HG02870 (cell line): Measurements from ENCODE around the gene RCSD1.

Experiments used
- ATAC-seq: cut with Tn5 transposase; IDR thresholded peaks from one replicate; pipeline ENCODE4 v1.9.1; 2021; ENCODE audit warnings: mild to moderate bottlenecking, moderate library complexity; ENCODE audit not compliant: unreplicated experiment

The RCSD1 gene

GRCh38 chr1:167640051-167640450, 10.0 kb downstream of the RCSD1 start:
- ATAC-seq = no peak

DNA sequence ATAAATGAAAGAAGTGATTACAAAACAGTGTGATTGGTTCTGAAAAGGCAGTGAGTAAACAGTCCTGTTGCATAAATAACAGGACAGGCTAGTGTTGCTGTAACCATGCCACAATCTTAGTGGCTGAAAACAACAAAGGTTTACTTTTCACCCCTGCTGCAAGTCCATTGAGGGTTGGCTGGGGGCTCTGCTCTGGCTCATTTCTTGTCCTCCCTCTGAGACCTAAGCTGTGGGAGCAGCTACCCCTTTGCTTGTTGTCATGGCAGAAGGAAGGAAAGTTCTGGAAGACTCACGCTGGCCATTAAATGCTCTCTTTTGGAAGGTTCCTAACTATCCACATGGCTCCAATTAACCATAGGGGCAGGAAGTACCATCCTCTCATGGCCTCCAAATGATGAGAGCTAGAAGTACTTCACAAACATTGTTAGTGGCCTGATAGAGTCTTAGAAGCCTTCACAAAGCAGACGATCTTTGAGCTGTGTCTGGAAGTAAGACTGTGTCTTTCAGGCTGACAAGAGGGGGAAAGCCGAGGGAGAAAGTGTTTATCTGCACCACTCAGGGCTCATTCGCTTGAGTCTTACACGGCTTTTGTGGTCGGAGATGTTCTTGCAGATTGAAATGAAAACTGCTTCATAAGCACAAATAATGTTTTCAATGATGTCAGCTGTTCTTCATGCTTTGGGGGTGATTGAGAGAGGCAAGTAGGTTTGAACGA, 11.9 kb downstream of the RCSD1 start:
- ATAC-seq = no peak

- no peak for ATAC-seq
Measured at GRCh38 chr1:167642501-167642826, 12.4 kb downstream of the RCSD1 start.

GRCh38 chr1:167643441-167643840, 13.4 kb downstream of the RCSD1 start:
- ATAC-seq = no peak

GRCh38 chr1:167644551-167644950, 14.5 kb downstream of the RCSD1 start:
- ATAC-seq = no peak

- no peak for ATAC-seq
Measured at GRCh38 chr1:167645140-167645541, 15.1 kb downstream of the RCSD1 start.

- ATAC-seq = no peak
Measured at GRCh38 chr1:167645625-167646414, 15.8 kb downstream of the RCSD1 start.

DNA sequence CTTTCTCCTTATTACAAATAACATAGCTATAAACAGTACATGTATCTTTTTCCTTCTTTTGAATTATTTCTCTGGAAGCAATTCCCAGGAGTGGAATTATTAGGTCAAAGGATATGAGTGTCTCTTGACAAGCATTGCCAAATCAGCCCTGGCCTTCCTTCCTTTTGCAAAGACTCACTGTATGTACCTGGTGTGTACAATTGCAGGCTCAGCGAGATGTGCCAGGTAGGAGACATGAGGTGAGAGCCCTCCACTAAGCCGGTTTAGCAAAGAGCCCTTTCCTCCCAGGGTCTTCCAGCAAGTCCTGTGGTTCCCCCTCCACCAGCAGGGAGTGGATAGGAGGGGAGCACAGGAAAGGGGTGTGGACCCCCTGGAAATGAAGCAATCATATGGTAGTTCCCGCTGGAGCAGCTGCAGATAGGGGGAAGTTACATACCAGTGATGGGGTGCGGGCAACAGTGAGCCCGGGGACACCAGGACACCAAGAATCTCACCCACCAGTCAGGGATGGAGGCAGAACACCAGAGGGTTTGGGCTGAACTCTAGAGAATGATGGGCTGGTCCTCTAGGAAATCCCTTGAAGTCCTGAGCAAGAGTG, 18.3 kb downstream of the RCSD1 start:
- no peak for ATAC-seq

- ATAC-seq = no peak
Measured at GRCh38 chr1:167648978-167649744, 19.1 kb downstream of the RCSD1 start.

DNA sequence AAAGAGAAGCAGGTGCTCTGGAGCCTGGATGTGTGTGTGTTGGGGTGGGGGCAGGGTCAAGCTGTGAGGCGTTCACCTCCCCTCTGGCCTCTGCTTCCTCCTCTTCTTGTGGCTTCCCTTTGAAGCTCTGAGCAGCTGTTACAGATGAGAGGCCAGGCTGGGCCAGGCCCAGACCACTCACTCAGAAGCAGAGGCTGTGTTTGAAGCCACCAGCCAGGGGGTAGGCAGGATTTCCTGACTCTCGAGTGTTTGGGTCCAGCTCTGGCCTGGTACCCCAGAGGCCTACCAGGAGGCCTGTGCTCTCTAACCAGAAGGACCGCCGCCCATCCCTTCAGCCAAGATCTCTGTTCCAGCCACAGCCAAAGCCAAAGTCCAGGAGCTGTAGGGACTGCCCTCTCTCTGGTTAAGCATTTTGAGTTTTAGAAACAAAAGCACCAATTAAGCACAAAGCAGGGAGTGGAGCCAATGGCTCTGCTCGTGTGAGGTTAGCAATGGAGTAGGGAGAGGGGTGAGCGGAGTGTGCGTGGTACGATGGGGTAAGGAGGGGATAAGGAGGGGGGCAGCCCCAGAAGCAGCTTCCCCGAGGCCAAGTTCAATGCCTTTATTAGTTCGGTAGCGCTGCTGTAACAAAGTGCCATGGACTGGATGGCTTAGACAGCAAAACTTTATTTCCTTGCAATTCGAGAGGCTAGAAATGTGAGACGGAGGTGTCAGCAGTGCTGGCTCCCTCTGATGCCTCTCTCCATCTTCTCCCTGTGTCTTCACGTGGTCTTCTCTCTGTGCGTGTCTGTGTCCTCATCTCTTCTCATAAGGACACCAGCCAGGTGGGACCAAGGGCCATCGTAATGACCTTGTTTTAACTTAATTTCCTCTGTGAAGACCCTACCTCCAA, 20.5 kb downstream of the RCSD1 start:
- peak; percentile 83 for ATAC-seq

DNA sequence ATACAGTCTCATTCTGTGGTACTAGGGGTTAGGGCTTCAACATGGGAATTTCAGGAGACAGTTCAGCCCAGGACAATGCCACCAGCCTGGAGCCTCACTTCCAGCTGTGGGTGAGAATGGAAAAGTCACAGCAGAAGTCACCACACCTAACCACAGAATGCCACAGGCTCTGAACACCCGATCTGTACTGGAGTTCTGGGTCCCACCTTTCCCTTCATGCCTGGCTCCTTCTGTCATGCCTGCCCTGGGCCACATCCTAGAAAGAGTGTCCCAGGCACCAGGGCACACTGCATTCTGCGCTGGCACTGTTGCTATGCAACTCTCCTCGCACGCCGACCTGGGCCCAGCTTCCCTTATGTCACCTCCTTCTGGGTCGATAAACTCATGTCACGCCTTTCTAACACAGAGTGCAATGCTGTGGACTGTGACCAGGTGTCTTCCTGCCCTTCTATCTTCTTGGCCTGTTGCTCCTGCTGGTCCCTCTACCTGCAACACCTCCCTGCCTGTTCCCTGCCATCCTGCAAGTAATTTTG, 21.2 kb downstream of the RCSD1 start:
- ATAC-seq = no peak

GRCh38 chr1:167654975-167655575, 25.0 kb downstream of the RCSD1 start:
- ATAC-seq = no peak

- ATAC-seq = no peak
Measured at GRCh38 chr1:167656657-167657056, 26.6 kb downstream of the RCSD1 start.

DNA sequence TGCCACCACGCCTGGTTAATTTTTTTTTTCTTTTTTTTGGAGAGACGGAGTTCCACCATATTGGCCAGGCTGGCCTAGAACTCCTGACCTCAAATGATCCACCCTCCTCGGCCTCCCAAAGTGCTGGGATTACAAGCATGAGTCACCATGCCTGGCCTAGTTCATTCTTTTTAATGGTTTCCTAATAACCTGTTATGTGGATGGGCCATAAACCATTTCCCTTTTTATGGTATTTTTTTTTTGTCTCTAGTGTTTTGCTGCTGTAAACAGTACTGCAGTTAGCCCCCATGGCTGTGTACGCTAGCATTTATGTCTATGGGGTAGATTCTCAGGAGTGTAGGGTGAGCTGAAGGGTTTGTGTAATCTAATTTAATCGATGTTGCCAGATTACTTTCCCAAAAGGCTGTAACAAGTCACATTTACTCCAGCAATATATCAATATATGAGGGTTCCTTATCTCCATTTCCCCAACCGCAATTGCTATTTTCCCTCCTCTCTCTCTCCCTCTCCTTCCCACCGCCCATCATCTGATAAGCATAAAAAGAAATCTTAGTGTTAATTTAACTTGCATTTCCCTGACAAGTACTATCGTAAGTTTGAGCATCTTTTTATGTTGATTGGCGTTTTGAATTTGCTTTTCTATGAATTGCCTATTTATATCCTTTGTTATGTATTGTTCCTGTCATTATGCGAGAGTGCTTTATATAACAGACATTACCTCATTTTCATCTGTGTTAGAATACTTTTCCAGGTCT, 28.7 kb downstream of the RCSD1 start:
- no peak for ATAC-seq

DNA sequence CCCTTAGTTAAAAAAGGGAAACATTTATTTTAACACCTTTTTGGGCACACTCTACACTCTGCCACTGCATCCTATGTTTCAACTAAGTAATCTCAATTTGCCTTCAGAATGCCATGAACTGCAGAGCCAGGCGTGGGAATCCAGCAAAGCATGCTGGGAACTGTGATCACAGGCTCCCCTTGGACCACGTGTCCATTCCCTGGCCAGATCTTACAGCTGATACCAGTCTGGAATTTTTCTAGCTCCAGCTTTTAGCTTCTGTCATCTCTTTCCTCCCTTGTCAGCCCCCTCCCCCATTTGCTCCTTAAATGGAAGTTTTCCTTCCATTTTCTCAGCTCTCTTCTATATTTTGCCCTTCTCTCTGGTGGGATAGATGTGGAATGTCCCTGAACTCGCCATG, 29.4 kb downstream of the RCSD1 start:
- no peak for ATAC-seq

DNA sequence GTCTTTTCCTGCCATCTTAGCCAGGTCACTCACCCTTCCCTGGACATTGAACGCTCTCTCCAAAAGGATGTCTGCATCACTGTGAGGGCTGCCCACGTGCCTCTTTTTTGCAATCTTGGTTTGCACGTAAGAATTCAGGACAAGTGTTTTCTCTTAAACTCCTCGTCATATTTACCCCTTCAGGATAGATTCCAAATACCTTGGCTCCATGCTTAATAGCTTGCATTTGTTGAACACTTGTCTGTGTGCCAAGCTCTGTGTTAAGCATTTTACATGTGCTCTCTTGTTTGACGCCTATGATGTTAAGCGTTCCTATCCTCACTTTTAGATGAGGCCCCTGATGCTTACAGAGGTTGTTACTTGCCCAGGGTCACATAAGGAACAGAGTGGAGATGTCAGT, 29.8 kb downstream of the RCSD1 start:
- ATAC-seq = no peak

DNA sequence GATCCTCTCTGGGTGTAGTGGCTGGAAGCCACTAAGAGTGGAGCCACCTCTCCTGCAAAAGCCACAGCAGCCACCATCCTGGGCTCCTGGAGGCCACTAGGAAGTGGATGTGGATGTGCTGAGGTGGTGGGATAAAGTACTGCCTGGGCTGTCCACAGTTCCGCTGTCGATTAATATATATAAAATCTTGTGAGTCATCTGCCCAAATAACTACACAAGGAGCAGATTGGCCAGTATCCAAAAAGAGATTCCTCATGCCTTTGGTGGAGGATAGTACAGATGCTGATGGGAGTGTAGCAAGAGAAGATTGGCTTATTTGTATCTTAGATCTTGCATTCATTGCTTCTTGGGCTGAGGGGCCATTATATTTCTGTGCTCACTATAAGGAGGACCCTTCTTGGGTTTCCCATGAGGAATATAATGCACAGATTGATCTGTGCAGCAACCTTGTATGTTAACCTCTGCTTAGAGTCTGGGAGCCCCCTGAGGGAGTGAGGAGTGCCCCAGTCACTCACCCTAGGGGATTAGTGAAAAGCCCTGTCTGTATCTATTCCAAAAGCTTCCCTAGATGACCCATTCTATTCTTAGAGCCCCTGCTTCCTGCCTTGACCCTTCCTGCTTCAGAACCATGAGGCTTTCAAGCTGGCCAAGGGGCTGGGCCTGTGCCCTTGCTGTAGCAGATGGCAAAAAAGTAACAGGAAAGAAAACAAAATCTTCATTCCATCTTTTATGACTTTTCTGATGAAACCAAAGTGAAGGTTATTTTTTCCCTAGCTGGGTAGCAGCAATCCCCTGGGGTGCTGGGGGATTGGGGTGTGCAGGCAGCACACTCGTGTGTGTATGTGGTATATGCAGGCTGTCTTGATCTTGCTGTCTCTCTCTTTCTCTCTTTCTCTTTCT, 31.7 kb downstream of the RCSD1 start:
- no peak for ATAC-seq
